DLD1 (cell line): ENCODE results near the gene MAN1A1.
"Not testable (repeated sequence)": the region's sequence is repeated elsewhere in the genome, so short reads cannot be mapped to it uniquely, and the experiment has no call there.

Experiments used
- in situ Hi-C: cut with HindIII; loops from 2 replicates; pipeline ENCODE4 v1.10.0; 2017; ENCODE audit warnings: low sequenced_read_pairs

Gene MAN1A1

GRCh38 chr6:119349361-119350201 is at the start of gene MAN1A1:
MAN1A1 (minus strand) TSS chr6:119349761; CDS start chr6:119349065, 696 bp downstream.
- in situ Hi-C loops = no loop called here

GRCh38 chr6:119395192-119395591 is 45.6 kb upstream of the MAN1A1 start:
- in situ Hi-C loops = no loop called here

GRCh38 chr6:119390247-119390793 is 40.8 kb upstream of the MAN1A1 start:
- in situ Hi-C loops = no loop called here

GRCh38 chr6:119385994-119386393 is 36.4 kb upstream of the MAN1A1 start:
- in situ Hi-C loops = no loop called here

- in situ Hi-C loops = no loop called here
Measured at GRCh38 chr6:119384444-119384843, 34.9 kb upstream of the MAN1A1 start.

- in situ Hi-C loops = no loop called here
Measured at GRCh38 chr6:119379809-119380208, 30.2 kb upstream of the MAN1A1 start.

GRCh38 chr6:119377043-119377442 is 27.5 kb upstream of the MAN1A1 start:
- in situ Hi-C loops = not testable (repeated sequence)

- in situ Hi-C loops = no loop called here
Measured at GRCh38 chr6:119370080-119370479, 20.5 kb upstream of the MAN1A1 start.

GRCh38 chr6:119368921-119369320 is 19.4 kb upstream of the MAN1A1 start:
- in situ Hi-C loops = no loop called here

- in situ Hi-C loops = no loop called here
Measured at GRCh38 chr6:119361209-119361608, 11.6 kb upstream of the MAN1A1 start.

- in situ Hi-C loops = no loop called here
Measured at GRCh38 chr6:119360262-119360915, 10.8 kb upstream of the MAN1A1 start.

GRCh38 chr6:119355890-119356289 is 6.3 kb upstream of the MAN1A1 start:
- in situ Hi-C loops = no loop called here

- in situ Hi-C loops = no loop called here
Measured at GRCh38 chr6:119355157-119355556, 5.6 kb upstream of the MAN1A1 start.

GRCh38 chr6:119353696-119354095 is 4.1 kb upstream of the MAN1A1 start:
- in situ Hi-C loops = no loop called here

GRCh38 chr6:119352001-119352400 is 2.4 kb upstream of the MAN1A1 start:
- in situ Hi-C loops = no loop called here

- in situ Hi-C loops = no loop called here
Measured at GRCh38 chr6:119350952-119351372, 1.4 kb upstream of the MAN1A1 start.

- in situ Hi-C loops = no loop called here
Measured at GRCh38 chr6:119350202-119350951, 816 bp upstream of the MAN1A1 start.

GRCh38 chr6:119348748-119349360 is 707 bp downstream of the MAN1A1 start:
- in situ Hi-C loops = no loop called here

- in situ Hi-C loops = no loop called here
Measured at GRCh38 chr6:119348096-119348747, 1.3 kb downstream of the MAN1A1 start.

GRCh38 chr6:119347466-119348095 is 2.0 kb downstream of the MAN1A1 start:
- in situ Hi-C loops = no loop called here
